Activated CD4-positive, CD25-positive, alpha-beta regulatory T cell treated with anti-CD3 and anti-CD28 coated beads, Interleukin-2, amount 50 U/mL, for 16 hours (primary cell): ENCODE measurements around the gene WNT9A.
"Not testable (repeated sequence)": the region's sequence is repeated elsewhere in the genome, so short reads cannot be mapped to it uniquely, and the experiment has no call there.

Source experiments
- DNase-seq: peaks from one replicate; pipeline ENCODE4 v3.0.0-alpha.2; 2020; ENCODE audit warnings: low read depth, low spot score

The WNT9A gene

DNA sequence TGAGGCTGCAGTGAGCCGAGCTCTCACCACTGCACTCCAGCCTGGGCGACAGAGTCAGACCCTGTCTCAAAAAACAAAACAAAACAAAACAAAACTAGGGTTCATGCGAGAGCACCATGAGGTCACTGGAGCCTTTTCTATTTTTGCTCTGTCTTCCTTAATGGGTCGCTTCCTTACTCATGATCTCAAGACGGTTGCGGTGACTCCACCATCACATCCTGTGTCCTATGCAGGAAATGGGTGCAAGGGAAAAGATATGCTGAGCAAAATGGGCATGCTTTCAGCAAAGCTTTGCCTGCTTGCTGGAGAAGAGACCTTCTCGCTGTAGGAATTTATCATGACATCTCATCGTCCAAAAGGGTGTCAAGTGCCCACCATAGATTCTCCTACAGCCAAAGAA lies 36.4 kb downstream of the WNT9A start:
- no peak for DNase-seq

DNA sequence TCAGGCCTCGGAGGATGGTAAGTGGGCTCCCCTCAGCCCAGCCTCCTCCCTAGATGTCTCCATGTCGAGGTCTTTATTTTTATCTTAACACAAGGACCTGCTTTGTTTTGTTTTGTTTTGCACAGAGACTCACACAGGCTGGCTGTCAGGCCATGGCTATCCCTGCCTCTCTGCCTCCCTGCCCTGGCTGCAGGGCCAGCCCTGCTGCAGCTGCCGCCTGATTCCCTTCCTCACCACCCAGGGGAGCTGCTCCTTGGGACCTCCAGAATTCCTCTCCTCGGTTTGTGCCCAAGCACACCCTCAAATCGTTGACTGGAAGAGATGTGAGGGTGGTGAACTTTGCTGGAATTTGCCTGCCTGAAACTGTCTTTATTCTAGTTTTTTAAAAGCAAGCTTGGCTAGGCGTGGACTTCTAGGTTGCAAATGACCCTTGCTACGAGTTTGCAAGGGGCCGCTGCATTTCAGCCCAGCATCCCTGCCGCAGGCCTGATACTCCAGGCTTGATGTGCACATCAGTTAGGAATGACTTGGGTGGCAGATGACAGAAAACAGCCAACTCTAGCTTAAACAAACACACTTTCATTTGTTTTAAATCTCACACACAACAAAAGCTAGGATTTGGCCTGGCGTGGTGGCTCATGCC lies 37.1 kb downstream of the WNT9A start:
- no peak for DNase-seq

DNA sequence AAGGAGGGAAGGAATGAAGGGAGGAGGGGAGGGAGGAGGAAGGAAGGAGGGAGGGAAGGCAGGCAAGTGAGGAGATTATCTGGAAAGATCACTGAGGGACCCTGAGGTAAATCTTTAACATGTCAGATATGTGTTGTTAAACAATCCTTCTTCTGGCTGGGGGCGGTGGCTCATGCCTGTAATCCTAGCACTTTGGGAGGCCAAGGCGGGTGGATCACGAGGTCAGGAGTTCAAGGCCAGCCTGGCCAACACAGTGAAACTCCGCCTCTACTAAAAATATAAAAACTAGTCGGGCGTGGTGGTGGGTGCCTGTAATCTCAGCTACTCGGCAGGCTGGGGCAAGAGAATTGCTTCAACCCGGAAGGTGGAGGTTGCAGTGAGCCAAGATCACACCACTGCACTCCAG lies 37.8 kb downstream of the WNT9A start:
- not testable (repeated sequence) for DNase-seq

DNA sequence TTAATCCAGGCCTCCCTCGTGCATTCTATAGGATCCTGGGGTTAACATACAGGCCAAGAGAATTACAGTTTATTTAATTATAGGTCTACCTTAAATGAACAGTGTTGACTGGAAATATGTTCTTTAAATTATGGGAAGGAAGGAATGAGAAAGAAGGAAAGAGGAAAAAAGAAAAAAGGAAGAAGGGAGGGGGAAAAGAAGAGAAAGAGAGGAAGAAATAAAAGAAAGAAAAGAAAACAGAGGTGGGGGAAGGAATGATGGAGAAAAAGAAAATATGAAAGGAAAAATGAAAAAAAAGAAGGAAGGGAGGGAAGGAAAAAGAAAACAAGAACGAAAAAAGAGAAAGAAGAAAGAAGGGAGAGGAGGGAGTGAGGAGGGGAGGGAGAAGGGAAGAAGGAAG lies 38.5 kb downstream of the WNT9A start:
- DNase-seq: no peak

DNA sequence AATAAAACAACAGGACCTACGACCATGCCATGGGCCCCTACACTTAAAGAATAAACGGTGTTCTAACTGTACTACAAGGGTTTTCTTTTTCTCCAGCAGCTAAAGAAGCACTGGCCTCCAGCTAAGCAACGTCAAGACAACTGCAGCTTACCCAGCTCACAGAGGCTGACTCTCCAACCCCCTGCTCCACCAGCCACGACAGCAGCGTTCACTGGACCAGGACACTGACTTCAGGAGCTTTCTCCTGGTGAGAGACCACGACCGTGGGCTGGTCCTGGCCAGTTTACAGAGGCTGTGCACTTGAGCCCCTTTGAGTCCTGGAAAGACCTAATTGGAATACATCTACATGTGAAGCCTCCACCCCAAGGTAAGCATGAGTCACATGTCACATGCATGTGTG lies 39.4 kb downstream of the WNT9A start:
- DNase-seq: no peak

DNA sequence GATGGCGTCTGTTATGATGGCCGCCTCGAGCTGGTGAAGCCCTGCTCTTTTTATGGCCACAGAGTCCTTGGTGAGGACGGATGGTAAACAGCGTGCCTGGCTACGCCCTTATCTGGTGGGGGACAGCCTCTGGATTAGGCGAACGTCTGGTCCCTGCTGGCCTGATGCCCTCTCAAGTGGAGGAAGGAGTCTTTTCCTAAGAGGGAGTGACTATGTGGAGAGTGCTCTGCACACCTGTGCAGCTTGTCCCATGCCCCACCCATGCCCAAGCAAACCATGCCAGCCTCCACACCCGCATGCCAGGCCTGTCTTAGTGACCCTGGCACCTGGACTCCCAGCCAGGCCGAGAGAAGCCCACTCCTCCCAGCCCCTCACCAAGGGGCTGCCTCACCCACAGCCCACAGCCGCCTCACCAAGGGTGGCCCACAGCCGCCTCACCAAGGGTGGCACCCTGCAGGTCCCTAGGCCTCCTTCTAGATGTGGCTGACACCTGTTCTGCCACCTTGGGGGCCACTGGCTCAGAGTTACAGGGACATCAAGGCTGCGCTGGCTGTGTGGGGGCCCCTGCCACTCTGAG lies 40.2 kb downstream of the WNT9A start:
- no peak for DNase-seq

DNA sequence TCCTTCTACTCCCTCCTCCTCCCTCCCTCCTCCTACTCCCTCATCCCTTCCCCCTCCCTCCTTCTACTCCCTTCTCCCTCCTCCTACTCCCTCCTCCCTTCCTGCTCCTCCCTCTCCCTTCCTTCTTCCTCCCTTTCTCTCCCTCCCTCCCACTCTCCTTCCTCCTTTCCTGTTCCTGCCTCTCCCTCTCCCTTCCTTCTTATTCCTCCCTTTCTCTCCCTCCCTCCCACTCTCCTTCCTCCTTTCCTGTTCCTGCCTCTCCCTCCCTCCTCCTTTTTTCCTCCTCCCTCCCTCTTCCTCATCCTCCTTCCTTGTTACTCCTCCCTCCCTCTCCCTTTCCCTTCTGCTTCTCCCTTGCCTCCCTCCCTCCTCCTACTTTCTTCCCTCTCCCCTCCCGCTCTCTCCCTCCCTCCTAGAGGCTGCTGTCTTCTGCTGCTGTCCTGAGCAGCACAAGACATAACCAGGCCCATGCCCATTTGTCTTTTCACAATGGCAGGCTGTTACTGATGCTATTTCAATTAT lies 41.1 kb downstream of the WNT9A start:
- DNase-seq: no peak

DNA sequence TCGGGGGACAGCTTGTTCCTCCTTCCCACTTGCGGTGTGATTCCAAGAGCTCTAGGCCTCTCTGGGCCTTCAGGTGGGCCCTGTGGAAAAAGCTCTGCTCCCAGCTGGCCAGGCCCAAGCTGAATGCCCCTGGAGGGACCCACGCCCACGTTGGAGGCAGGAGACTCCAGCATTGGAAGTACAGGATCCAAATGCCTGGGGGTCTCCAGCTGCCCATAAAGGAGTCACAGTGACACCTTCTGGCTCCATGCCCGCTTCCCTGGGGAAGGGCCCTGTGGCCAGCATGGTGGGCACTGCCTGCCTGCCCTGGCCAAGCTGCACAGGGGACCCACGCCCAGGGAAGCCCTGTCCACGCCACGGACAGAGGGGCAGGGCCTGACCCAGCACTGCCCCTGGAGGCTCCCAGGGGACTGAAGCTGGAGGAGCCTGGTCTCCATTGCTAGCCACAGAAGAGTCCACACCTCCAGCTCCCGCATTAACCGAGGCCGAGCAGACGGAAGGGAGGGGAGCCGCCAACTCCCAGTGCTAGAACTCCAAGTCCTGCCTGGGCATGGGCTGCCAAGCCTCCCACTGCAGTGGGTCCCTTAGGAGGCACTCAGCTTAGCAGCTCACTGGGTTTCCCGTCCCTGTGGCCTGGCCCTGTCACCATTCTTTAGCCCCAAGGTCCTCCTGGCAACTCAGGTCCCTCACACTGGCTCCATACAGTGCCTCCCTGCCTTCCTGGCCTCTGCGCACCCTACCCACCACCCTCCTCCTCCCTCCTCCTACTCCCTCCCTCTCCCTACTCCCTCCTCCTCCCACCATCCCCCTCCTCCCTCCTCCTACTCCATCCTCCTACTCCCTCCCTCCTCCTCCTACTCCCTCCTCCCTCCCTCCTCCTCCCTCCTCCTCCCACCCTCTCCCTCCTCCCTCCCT lies 41.9 kb downstream of the WNT9A start:
- no peak for DNase-seq

DNA sequence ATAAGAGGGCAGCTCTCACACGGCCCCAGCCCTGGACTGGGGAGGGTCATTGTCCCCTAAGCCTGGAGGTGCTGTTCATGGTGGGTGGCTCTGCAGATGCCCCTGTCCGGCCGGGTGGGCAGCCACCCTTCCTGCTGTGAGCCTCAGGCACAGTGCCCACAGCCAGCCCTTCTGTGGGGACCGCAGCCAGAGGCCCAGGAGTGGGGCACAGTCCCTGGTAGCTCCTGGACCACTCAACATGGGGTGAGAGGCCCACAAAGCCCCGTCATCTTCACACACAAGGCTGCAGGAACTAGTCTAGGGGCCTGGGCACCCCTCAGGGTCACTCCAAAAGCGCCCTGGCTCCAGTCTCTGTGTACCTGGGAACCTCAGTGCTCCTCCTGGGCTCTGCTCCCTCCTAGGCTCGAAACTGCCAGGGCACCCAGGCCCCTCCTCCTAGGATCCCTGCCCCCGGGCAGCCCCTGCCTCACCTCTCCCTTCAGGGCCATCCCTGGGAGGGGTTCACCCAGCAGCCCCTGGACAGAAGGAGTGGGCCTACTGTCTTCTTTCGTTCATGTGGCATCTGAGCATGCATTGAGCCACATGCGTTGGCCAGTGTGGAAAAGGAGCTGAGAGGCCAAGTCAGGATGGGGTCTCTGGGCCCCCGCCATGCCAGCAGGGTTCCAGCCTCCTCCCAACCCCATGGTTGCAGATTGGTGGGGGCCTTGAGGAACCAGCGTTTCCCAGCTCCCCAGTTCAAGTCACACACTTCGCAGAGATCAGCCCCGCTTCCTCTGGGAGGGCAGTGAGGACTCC lies 43.0 kb downstream of the WNT9A start:
- DNase-seq: no peak

DNA sequence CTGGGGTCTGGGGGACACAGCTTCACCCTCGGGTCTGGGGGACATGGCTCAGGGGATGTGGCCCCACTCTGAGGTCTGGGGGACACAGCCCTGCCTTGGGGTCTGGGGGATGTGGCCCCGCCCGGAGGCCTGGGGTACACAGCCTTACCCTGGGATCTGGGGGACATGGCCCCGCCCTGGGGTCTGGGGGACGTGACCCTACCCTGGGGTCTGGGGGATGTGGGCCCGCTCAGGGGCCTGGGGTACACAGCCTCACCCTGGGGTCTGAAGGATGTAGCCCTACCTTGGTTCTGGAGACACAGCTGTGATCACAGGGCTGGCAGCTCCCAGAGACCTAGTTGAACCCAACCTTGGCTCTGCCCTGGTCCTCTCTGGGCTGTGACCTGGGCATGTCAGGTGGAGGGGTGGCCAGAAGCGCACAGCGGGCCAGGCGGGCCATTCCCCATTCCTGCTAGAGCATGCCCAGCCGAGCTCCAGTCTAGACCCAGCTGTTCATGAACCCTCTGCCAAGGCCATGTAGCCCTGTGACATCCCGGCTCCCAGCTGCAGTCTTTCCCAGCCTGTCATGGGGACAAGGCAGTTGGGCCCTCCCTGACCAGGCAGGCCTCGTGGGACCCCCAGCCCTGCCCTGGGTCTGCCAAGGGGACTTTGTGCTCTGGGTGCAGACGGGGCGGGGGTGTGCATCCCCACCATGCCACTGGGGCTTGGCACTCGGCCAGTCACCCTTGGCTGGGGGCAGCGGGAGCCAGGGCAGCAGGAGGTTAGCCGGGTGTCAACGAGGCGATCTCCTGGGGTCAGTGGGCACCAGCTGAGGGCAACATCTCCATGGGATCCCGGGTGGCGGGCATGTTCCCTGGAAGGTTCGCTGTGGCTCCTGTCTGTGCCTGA lies 43.9 kb downstream of the WNT9A start:
- DNase-seq: no peak

DNA sequence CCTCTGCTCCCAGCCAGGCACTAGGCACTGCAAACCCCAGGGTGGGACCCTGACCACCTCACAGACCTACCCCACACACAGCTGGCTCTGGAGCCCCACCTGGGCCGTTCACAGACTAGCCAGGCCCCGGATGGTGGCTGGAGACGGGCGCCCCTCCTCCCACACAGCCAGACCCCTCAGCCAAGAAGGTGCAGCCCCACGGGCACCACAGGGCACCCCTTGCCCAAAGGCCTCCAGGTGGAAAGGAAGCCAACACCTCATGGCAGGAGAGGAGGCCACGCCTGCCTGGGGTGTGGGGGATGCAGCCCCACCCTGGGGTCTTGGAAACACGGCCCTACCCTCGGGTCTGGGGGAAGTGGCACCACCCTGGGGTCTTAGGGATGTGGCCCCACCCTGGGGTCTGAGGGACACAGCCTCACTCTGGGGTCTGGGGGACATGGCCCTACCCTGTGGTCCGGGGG lies 44.6 kb downstream of the WNT9A start:
- no peak for DNase-seq

DNA sequence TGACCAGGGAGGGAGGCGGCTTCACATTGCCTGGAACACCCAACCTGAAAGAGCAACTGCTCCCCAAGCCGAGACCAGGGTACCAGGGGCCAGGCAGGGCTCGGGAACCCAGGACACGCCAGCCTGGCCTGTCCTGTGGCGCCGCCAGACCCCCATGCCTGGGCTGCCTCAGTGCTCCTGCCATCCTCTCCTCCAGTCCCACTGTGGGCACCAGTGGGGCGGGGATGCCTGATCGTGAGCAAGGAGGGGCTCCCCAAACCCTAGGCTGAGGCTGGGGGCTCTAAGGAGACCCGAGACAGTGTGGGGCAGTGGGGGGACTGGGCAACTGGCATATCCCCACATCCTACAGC lies 45.1 kb downstream of the WNT9A start:
- DNase-seq: no peak

DNA sequence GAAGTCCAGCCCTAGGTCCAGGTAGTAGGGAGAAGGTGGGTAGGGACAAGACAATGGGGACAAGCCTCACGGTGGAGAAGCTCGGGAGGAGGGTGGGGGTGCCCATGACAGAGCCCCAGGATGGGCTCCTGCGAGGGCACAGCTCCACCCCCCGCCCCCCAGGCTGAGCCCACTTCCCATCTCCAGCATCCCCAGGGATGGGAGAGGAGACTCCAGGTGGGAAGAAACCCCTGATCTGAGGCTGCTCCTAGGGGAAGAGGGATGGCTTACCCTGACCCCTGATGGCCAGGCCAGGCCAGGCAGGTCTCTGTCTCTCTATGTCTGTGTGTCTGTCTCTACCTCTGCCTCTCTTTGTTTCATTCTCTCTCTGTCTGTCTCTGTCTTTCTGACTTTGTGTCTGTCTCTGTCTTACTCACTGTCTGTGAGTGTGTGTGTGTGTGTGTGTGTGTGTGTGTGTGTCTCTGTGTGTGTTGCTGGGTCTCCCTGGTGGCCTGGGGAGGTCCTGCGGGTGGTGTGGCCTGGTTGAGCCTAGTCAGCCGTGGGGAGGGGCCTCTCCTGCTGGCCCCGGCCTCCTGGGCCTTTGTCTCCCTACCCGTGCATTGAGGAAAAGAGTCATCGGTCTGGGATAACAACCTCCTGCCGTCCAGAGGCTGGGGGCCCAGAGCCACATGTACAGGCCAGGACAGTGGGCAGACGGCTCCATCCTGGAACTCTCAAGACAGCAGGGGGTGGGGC lies 45.7 kb downstream of the WNT9A start:
- no peak for DNase-seq

DNA sequence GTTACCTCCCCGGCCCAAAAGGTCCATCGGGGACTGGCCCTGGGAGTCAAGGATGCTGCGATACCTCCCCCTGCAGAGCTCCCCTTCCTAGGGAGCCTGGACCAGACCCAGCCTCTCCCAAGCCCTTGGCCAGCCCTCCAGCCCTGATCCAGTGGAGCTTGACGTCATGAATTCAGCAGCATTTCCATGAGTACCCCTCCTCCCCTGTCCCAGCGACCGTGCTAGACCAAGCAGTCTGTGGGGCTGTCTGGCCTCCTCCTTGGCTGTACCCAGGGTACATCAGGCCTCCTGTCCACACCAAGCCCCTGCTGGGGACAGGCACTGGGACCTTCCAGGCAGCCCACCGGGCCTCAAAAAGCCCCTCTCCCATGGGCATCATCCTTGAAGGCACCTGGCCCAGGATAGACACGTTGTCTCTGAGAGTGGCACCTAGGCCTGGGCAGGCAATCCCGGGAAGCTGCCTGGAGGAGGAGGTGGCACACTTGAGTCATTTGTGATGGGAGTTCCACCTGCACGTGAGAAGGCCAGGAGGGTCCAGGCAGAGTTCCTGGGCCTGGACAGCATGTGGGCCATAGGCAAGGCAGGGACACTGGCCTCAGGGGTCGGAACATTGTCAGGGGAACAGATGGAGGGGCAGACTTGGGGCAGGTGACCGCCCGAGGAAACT lies 46.4 kb downstream of the WNT9A start:
- DNase-seq: no peak

DNA sequence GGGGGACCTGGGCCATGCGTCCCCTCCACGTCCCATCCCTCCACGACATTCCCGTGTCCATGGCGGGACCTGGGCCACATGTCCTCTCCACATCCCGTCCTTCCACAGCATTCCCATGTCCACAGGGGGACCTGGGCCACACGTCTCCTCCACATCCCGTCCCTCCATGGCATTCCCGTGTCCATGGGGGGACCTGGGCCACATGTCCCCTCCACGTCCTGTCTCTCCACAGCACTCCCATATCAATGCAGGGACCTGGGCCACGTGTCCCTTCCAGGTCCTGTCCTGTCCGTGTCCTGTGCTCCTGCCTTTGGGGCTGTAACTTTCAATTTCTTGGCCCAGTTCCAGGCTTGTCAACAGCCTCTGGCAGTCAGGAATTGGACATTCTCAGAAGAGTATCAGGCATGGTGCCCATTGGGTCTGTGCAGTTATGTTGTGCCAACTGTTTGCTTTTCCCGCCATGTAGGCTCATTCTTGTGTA lies 47.1 kb downstream of the WNT9A start:
- no peak for DNase-seq

DNA sequence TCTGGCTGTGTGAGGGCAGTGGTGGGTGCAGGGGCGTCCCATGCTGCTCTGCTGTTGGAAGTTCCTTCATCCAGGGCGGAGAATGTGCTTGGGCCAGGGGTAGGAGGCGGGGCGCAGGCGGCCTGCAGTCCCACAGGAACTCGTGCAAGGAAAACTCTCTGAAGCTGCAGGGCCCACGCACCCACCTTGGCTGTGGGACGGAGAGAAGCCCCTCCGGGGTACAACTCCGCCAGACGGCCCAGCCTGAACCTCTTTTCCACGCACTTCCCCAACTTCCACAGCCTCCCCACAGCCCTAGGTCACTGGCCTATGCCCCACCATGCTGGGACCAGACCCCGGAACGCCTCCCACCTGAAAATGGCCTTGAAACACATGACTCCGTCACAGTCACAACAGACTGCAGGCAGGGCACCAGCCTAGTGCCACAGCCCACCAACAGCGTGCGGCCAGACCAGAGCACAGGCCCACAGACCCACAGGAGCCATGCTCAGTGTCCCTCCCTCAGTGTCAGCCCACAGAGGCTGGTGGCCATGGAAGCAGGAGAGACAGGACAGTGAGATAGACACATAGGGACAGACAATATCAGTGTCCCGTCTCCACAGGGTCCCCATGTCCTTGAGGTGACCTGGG lies 47.8 kb downstream of the WNT9A start:
- DNase-seq: no peak

DNA sequence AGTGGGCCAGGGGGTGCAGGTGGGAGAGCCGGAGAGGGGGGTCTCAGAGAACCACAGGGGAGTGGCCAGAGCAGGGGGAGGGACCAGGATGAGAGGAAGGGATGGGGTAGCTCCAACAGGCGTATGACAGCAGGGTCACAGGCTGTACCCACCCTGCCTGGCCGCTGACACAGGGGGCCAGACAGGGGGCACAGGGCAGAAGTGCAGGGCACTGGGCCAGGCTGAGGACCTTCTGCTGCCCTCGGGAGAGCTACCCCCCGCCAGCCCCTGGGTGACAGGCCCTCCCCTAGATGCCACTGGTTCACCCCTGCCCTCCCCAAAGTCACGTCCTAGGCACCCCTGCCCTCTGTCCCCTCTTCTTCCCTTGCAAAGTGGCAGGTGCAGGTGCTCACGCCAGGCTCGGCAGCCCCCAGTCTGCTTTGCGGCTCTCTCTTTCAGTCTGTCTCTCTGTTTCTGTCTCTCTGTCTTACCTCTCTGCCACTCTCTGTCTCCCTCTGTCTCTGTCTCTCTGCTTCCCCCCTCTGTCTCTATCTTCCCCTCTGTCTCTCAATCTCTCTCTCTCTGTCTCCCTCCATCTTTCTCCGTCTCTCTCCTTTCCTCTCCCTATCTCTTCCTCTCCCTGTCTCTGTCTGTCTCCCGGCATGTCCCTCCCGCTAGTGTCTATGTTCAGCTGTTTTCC lies 48.5 kb downstream of the WNT9A start:
- DNase-seq: no peak

DNA sequence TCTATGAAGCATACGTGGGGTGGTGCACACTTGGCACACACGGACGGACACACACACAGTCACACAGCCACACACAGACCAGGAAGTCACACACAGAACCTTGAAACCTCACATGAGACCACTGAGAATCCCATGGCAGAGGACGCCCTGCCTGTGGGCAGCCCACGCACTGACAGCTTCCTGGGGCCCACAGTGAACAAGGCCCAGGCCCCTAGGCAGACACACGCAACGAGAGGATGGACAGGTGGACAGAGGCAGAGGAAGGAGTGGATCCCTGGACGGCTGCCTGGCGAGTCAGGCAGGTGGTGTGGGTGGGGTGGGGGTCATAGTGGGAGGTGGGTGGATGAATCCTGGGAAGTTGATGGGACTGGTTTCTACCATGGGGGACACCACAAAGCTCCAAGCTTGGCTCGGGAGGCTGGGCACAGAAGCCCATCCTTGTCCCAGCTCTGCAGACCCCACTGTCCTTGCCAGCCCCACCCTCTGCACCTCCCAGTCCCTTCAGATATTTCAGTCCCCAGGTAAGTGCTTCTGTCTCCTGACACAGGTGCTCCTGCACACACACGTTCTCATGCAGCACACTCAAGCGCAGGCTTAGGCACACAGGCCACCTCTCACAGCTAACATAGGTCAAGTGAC lies 49.1 kb downstream of the WNT9A start:
- no peak for DNase-seq
